Stimulated activated naive CD8-positive, alpha-beta T cell treated with anti-CD3 and anti-CD28 coated beads, Interleukin-15, amount 100 ng/mL, for 72 hours (primary cell): Measurements from ENCODE around the gene TIMM13.
"Not testable (repeated sequence)": the region's sequence is repeated elsewhere in the genome, so short reads cannot be mapped to it uniquely, and the experiment has no call there.

Source experiments
- ATAC-seq: fragments of 150-1000 bp; cut with Tn5 transposase; 2 replicates; pipeline ENCODE4 v1.10.0; 2021; ENCODE audit warnings: mild to moderate bottlenecking, moderate library complexity
- DNase-seq, 2 donors: peaks; one replicate each; pipeline ENCODE4 v3.0.0; 2021 to 2022
- H3K27ac Mint-ChIP-seq, 2 donors: one replicate each; pipeline ENCODE4 v1.8.0; 2022; ENCODE audit warnings: mild to moderate bottlenecking in 2 of 2, mixed read lengths in 2 of 2, moderate library complexity in 2 of 2
- H3K27me3 Mint-ChIP-seq: one replicate; pipeline ENCODE4 v1.8.0; 2022; ENCODE audit warnings: mixed read lengths
- H3K4me1 Mint-ChIP-seq: one replicate; pipeline ENCODE4 v1.8.0; 2022; ENCODE audit warnings: mild to moderate bottlenecking, mixed read lengths
- H3K4me3 Mint-ChIP-seq, 2 donors: one replicate each; pipeline ENCODE4 v1.8.0; 2022; ENCODE audit warnings: mild to moderate bottlenecking in 2 of 2, mixed read lengths in 2 of 2, moderate library complexity in 1 of 2
- H3K9me3 Mint-ChIP-seq, 2 donors: one replicate each; pipeline ENCODE4 v1.8.0; 2022; ENCODE audit warnings: mixed read lengths in 2 of 2

The TIMM13 gene

GRCh38 chr19:2426611-2427428, 566 bp downstream of the TIMM13 start:
- Mint-ChIP-seq H3K4me1 (peaks cover 43% of the 10 kb centered on the region), H3K4me3 (peak overlapping the region; percentile 89 to 99), H3K27ac (peak overlapping the region; percentile 97 to 99), H3K9me3 (no peaks in the 10 kb centered on the region), H3K27me3 (no peaks in the 10 kb centered on the region)
- ATAC-seq (peak; percentile 13), DNase-seq (peak in 1 of 2 donors; percentile 47)

GRCh38 chr19:2425622-2426581, 1.5 kb downstream of the TIMM13 start:
- Mint-ChIP-seq H3K27ac (peak overlapping the region; percentile 65 to 99), H3K9me3 (no peaks in the 10 kb centered on the region), H3K27me3 (no peaks in the 10 kb centered on the region), H3K4me1 (peaks cover 42% of the 10 kb centered on the region), H3K4me3 (peak overlapping the region; percentile 89 to 99)
- no peak for ATAC-seq
- no peak for DNase-seq

GRCh38 chr19:2424686-2425621, 2.4 kb downstream of the TIMM13 start:
- no peaks in the 10 kb centered on the region for H3K27me3 Mint-ChIP-seq
- H3K9me3 Mint-ChIP-seq, result no peaks in the 10 kb centered on the region
- no peak overlapping the region for H3K4me3 Mint-ChIP-seq
- no peak for ATAC-seq
- peaks cover 35% of the 10 kb centered on the region for H3K4me1 Mint-ChIP-seq
- no peak overlapping the region for H3K27ac Mint-ChIP-seq
- DNase-seq, result no peak

GRCh38 chr19:2423915-2424685, 3.3 kb downstream of the TIMM13 start:
- Mint-ChIP-seq H3K27me3 (no peaks in the 10 kb centered on the region), H3K9me3 (no peaks in the 10 kb centered on the region), H3K4me3 (no peak overlapping the region), H3K4me1 (peaks cover 34% of the 10 kb centered on the region), H3K27ac (no peak overlapping the region)
- ATAC-seq (no peak), DNase-seq (no peak)

GRCh38 chr19:2423071-2423914, 4.1 kb downstream of the TIMM13 start:
- Mint-ChIP-seq H3K27me3 (no peaks in the 10 kb centered on the region), H3K9me3 (no peaks in the 10 kb centered on the region), H3K4me3 (no peak overlapping the region), H3K4me1 (peaks cover 26% of the 10 kb centered on the region), H3K27ac (peak overlapping the region; percentile 19 to 42)
- ATAC-seq (no peak), DNase-seq (no peak)

- Mint-ChIP-seq H3K9me3 (no peaks in the 10 kb centered on the region), H3K27ac (peak overlapping the region; percentile 7 to 88), H3K27me3 (no peaks in the 10 kb centered on the region), H3K4me1 (peaks cover 12% of the 10 kb centered on the region), H3K4me3 (no peak overlapping the region)
- ATAC-seq (no peak), DNase-seq (no peak)
Observed at GRCh38 chr19:2421581-2422306, 5.6 kb downstream of the TIMM13 start.

- Mint-ChIP-seq H3K9me3 (no peaks in the 10 kb centered on the region), H3K4me1 (no peaks in the 10 kb centered on the region), H3K27me3 (no peaks in the 10 kb centered on the region), H3K4me3 (no peak overlapping the region), H3K27ac (no peak overlapping the region)
- DNase-seq (no peak), ATAC-seq (no peak)
Observed at GRCh38 chr19:2420490-2420889, 6.9 kb downstream of the TIMM13 start.

- Mint-ChIP-seq H3K4me1 (no peaks in the 10 kb centered on the region), H3K4me3 (no peak overlapping the region), H3K27ac (no peak overlapping the region), H3K27me3 (no peaks in the 10 kb centered on the region), H3K9me3 (no peaks in the 10 kb centered on the region)
- ATAC-seq (no peak), DNase-seq (no peak)
Observed at GRCh38 chr19:2419754-2420153, 7.6 kb downstream of the TIMM13 start.

GRCh38 chr19:2417881-2418406, 9.4 kb downstream of the TIMM13 start:
- H3K27ac Mint-ChIP-seq, result no peak overlapping the region
- no peaks in the 10 kb centered on the region for H3K27me3 Mint-ChIP-seq
- ATAC-seq (no peak), DNase-seq (no peak)
- no peaks in the 10 kb centered on the region for H3K9me3 Mint-ChIP-seq
- no peak overlapping the region for H3K4me3 Mint-ChIP-seq
- no peaks in the 10 kb centered on the region for H3K4me1 Mint-ChIP-seq

GRCh38 chr19:2417436-2417835, 9.9 kb downstream of the TIMM13 start:
- not testable (repeated sequence) for H3K27me3 Mint-ChIP-seq, H3K4me1 Mint-ChIP-seq, ATAC-seq, H3K4me3 Mint-ChIP-seq, H3K27ac Mint-ChIP-seq, DNase-seq, H3K9me3 Mint-ChIP-seq

- Mint-ChIP-seq H3K27ac (peak overlapping the region in 1 of 2 donors; percentile 63), H3K4me3 (no peak overlapping the region), H3K9me3 (no peaks in the 10 kb centered on the region), H3K4me1 (no peaks in the 10 kb centered on the region), H3K27me3 (no peaks in the 10 kb centered on the region)
- ATAC-seq, result peak; percentile 26
- DNase-seq, result no peak
Observed at GRCh38 chr19:2416321-2417097, 10.9 kb downstream of the TIMM13 start.

- DNase-seq (no peak), ATAC-seq (no peak)
- H3K4me3 Mint-ChIP-seq, result no peak overlapping the region
- H3K4me1 Mint-ChIP-seq, result no peaks in the 10 kb centered on the region
- no peaks in the 10 kb centered on the region for H3K27me3 Mint-ChIP-seq
- no peak overlapping the region for H3K27ac Mint-ChIP-seq
- H3K9me3 Mint-ChIP-seq, result no peaks in the 10 kb centered on the region
Observed at GRCh38 chr19:2415973-2416319, 11.4 kb downstream of the TIMM13 start.
